ENCODE measurements around the gene ID3. TPM values are rescaled to one million over a fixed set of nuclear protein-coding genes. Genes with fewer than 3 reads are reported as not detected.

The ID3 gene, protein sequence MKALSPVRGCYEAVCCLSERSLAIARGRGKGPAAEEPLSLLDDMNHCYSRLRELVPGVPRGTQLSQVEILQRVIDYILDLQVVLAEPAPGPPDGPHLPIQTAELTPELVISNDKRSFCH
- 13.5 and 21.1 TPM in 2 replicates for total RNA-seq
- polyA plus RNA-seq (2012) = 43.6 TPM

DNA sequence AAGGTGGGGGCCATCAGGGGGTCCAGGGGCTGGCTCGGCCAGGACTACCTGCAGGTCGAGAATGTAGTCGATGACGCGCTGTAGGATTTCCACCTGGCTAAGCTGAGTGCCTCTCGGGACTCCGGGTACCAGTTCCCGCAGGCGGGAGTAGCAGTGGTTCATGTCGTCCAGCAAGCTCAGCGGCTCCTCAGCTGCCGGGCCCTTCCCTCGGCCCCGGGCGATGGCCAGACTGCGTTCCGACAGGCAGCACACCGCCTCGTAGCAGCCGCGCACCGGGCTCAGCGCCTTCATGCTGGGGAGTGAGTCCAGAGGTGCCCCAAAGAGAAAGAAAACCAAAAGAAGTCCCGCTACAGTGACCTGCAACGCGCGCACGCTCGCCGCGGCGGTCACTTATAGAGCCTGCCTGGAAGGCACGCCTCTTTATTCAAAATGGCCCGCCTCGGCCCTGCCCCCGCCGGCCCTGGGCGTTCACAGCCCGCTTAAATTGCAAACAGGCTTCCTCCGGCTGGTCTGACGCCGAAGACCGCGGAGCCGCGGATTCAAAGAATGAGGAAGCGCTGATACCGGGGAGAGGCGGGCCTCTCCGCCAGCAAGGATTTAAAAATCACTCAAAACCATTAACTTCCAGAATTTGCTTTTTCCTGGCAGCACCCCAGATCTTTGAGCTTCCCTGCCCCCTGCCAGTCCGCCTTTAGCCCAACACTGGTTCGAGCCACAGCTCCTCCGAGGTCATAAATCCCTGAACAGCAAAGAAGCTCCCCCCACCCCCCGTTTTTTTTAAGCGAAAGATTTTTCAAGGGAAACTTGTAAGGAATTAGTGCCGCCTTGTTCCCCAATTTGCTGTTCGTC is at the start of gene ID3:
Gene ID3 (minus strand): TSS at position 366 of the 849 bp plus-strand sequence. CDS start 75 bp downstream, at position 291.
- peak; percentile 96 for DNase-seq (ENCODE audit: low read depth)

DNA sequence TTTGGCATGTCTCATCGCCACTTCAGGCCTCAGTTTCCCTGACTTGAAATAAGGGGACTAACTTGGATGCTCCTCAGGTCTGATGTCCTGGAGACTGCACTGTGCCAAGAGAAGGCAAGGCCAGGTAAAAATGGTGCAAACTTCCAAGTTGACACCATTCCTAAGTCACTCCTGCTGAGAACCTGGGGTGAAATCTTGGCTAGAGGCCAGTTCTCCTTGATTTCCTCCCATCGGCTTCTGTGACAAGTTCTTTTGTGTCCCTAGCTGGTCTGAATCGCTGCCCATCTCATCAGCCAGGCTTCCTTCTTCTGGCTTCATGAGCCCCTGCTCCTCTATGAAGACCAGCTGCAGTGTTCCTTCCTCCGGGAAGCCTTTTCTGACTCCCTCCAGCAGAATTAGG is 48.6 kb upstream of the ID3 start:
- DNase-seq (ENCODE audit: low read depth) = no peak

DNA sequence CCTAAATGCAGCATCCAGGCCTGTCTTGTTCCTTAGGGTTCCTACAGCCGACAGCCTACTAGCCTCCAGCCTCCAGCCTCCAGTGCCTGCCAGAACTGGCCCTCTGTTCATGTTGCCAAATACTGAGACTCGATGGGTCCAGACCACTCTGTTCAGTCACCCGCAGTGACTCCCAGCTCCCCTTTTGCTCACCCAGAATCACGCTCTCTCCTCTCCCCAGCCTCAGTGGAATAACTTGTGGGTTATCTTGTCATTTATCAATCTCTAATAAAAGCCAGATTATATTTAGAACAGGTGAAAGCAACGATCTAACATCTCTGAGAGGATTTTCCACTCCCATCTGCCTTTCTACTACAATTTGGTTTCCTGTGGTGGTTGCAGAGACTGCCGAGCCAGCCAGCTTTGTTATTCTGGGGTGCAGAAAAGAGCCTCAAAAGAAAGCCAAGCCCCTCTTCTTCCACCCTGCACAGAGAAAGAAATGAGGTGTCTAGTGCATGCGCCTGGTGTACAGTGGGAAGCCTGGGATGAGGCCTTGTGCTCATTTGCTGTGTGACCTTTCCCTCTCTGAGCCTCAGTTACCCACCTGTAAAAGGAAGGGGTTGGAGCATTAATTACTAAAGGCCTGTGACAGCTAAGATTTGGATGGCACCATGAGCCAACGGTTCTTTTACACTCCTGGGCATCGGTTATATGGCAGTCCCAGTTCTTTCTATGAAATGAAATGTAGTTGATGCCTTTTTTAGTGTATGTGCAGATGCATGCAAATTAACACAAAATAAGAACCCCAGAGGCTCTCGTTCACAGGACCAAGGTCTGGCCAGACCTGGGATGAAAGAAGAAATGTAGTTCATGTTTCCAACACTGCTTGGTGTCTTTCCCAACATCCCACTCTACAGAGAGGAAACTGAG is 42.9 kb upstream of the ID3 start:
- no peak for DNase-seq (ENCODE audit: low read depth)

DNA sequence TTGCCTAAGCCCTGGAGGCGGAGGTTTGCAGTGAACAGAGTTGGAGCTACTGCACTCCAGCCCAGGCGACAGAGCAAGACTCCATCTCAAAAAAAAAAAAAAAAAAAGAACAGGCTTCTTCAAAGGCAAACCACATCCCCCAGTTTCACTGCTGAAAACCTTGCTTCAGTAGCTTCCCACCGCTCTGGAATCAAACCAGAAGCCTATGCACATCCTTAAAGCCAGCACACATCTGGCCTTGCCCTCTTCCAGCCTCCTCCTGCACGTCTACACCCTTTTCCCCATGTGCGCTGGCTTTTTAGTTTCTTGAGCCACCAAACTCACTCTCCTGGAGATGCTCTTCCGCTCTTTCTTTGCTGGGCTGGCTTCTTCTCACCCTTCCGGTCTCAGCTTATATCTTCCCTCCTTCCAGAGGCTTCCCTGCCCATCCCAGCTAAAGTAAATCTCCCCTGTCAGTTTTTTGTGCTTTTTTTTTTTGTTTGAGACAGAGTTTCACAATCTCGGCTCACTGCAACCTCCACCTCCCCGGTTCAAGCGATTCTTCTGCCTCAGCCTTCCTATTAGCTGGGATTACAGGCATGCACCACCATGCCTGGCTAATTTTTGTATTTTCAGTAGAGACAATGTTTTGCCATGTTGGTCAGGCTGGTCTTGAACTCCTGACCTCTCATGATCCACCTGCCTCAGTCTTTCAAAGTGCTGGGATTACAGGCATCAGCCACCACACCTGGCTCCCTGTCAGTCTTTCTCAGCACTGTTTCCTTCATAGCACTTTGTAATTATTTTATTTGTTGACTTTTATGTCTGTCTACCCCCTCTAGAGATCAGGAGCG is 42.0 kb upstream of the ID3 start:
- DNase-seq (ENCODE audit: low read depth) = peak; percentile 34

DNA sequence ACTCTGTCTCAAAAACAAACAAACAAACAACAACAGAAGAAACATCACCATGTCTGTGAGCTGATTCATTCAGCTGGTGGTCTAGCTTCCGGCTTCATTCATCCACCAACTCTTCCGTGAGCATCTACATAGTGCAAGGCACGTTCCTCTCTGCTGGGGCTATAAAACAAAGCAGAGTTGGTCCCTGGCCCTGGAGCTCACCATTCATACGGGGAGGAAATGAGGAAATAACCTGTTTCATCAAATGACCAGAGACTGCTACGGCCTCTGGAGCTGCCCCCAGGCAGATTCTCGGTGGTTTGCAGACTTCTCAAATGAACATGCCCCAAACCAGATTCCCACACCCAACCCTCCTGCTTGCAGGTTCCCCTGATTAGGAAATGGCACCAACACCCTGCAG is 41.0 kb upstream of the ID3 start:
- no peak for DNase-seq (ENCODE audit: low read depth)

DNA sequence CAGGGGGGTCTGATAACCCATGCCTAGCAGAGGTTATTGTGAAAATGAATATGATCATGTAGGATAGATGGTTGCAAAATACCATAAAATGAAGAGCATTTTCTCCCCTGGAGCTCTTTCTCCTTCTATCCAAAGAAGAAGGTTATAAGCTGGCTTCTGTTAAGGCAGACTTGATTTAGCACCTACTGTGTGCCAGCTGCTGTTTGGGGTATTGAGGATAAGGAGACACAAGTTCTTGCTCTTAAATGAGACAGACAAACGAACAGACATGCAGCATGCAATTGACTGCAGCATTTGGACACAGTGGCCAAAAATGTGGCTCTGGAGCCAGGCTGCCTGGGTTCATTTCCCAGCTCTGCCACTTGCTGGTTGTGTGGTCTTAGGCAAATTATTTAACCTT is 39.8 kb upstream of the ID3 start:
- no peak for DNase-seq (ENCODE audit: low read depth)

DNA sequence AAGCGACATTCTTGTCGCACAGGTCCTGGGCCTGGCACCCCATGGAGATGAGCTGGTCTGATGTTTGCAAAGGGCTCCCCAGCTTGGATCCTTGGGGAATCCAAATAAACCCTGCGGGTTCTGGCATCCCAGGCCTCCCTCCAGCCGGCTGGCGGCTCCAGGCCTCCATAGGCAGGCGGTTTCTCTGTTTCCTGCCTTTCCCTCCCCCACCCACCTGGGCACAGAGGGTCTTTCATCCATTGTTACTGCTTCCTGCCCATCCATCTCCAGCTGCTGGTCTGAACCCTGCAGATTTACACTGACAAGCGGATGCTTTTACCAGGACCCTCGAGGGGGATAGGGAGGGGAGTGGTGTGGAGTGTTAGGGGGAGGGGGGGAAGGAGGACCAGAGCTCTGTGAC is 39.1 kb upstream of the ID3 start:
- no peak for DNase-seq (ENCODE audit: low read depth)

DNA sequence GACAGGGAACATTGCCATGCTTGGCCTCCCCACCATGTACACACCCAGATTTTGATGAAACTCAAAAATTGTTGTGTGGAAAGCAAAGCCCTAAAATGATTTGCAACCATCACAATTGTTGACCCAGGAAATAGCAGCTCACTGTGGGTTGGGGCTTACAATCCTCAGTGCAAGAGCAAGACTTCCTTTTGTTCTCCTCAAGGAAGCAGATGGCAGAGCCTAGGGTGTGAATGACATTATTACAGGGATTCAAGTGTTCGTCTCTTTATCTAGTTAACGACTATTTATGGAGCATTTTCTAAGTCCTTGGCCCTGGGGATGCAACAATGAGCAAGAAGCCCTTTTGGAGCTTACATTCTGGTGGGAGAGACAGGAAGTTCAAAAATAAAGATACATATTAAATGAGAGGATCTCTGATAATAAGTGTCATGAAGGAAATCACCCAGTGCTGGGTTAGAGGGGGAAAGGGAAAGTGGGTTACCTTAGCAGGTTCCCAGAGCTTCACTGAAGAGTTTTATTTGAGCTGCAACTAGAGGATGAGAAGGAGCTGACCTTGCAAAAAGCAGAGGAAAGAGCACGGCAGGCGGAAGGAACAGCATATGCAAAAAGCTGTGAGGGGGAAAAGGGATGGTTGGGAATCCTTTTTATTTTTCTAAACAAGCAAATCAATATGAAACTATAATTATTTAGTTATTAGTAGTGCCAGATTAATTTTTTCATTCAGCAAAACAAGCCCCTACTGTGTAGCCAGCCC is 38.5 kb upstream of the ID3 start:
- DNase-seq (ENCODE audit: low read depth) = no peak

DNA sequence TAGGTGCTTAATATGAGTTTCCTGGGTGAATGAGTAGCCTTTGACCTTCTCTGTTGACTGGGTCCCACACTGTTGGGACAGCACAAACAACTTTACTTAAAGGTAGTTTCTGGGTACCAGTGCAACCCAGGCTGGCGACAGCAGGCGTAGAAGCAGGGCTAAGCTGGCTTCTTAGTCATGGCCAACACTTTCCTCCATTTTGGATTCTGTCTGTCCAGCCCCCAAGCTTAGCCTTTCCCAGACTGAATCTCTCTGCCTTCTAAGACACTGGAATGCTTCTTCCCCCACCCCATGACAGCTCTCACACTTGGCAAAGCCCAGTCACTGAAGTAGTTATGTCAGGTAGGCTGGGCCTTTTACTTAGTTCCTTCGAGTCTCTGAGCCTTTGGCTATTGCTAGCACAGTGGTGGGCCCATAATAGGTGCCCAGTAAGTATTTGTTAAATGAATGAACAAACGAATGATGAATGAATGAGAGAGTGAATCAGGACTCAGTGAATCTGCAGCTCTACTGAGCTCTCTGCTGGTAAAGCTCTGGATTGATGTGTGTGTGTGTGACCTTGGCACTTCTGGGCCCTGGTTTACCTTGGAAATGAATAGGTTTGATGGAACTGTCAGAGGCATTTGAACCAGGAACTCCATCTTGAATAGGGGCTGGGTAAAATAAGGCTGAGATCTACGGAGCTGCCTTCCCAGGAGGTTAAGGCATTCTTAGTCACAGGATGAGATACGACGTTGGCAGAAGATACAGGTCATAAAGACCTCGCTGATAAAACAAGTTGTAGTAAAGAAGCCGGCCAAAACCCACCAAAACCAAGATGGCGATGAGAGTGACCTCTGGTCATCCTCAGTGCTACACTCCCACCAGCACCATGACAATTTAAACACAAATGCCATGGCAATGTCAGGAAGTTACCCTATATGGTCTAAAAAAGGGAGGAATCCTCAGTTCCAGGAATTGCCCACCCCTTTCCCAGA is 37.4 kb upstream of the ID3 start:
- DNase-seq (ENCODE audit: low read depth) = no peak

DNA sequence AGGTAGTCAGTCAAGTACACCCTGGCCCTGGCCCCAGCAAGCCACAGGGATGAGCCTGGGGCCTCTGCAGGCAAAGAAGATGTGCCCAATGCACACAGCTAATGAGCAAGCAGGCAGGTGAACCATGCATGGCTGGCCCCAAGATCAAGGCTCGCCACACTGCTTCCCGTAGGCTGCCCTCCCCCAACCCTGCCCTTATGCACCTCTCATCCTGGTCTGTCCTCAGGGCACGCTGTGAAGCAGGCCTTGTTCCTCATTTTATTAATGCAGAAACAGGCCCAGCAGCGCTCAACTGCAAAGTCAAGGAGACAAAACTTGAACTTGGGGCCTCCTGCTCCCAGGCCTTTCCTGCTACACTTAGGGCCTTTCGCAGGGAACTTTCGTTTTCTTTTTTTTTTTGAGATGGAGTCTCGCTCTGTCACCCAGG is 35.6 kb upstream of the ID3 start:
- DNase-seq (ENCODE audit: low read depth) = no peak

DNA sequence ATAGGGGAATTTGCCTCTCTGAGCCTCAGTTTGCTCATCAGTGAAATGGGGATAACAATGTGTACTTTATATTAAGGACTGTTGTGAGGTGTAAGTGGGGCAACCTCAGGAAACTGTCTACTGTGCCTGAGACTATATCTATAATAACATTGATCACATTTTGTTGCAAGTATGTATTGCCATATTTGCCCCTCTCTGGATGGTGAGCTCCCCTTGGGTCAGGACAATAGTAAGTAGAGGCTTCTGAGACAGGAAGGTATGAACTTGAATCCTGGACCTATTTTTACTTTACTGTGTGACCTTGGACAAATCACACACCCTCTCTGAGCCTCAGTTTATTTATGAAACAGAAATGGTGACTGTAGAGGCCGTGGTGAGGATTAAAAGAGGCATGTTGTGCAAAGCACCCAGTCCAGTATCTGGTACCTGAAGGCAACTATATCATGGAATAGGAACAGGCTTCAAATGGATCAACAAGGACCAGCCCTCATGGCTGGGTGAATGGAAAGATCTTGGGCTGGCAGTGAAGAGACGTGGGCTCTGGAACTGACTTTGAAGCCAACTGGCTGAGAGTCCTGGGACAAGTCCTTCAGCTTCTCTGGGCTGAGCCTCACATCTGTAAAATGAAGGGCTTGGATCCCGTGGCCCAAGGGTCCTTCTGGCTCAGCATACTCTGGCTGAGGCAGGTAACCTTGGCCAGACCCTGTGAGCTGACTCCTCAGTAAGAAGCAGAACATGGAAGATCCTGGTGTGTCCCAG is 35.0 kb upstream of the ID3 start:
- DNase-seq (ENCODE audit: low read depth) = no peak

DNA sequence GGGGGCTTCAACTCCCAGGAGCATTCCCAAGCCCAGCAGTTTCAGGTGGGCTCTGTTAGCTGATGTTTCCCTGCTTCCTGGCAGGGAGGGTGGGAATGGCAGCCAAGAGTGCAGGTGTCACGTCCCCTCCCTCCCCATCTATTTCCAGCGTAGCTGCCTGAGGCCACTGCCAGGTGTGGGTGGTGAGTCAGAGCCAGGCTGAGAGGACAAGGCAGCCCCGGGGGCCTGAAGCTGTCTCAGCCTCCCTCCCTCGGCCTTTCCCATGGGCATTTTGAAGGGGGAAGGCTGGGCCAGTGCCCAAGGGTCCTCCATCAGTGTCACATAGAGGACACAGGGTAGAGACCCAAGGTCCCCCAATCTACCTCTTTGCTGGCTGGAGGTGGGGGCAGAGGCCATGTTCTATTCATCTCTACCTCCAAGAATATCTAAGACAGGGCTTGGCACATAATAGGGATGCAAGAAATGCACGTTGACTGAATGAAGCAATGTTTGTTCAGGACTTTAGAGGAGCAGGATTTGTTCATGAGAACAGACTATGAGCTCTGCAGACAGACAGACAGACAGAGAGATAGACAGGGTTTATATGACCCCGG is 34.4 kb upstream of the ID3 start:
- DNase-seq (ENCODE audit: low read depth) = peak; percentile 56

DNA sequence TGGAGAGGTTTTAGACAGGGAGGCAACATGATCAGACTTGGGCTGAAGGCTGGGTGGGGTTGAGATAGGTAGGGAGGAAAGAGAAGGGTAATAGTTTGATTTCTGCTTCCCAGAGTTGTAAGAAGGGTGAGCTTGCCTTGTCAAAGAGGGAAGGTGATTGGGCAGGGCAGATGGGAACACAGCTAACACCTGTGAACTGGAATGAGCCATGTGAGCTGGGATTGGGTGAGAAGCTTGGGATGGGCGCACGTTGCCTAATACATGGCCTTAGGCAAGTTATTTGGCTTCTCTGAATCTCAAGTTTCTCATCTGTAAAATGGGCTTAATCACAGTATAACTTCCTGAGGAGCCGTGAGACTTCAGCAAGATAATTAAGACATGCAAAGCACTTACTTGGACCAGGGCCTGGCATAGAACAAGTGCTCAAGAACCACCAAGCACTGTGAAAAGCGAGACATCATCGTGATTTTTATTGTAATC is 33.8 kb upstream of the ID3 start:
- DNase-seq (ENCODE audit: low read depth) = no peak

DNA sequence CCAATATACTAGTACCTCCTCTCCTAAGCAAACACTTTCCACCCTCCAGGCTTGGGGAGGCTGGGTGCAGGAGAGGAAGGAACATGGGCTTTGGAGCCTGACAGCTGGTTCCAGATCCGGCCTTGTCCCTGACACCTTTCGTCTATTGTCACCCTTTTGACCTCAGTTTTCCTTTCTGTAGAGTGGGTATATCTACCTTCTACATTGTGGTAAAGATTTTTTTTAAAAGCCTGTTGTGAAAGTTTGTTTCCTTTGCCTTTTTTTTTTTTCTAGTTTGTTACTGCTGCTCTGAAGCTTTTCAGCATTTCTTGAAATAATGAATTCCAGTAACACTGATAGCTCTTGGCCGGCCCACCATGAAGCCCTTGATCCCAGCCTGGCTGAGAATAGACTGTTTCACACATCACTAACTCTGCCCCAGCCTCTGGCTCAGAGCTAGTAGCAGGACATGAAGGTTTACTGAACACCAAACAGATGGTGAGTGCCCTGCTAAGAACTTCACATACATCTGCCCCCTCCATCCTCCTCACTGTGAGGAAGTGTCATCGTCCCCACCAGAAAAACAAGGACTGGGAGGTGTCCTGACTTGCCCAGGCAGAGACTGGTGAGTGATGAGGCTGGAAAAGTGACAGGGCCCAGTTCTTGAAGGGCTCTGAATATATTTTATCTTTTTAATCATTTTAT is 33.0 kb upstream of the ID3 start:
- peak; percentile 26 for DNase-seq (ENCODE audit: low read depth)

DNA sequence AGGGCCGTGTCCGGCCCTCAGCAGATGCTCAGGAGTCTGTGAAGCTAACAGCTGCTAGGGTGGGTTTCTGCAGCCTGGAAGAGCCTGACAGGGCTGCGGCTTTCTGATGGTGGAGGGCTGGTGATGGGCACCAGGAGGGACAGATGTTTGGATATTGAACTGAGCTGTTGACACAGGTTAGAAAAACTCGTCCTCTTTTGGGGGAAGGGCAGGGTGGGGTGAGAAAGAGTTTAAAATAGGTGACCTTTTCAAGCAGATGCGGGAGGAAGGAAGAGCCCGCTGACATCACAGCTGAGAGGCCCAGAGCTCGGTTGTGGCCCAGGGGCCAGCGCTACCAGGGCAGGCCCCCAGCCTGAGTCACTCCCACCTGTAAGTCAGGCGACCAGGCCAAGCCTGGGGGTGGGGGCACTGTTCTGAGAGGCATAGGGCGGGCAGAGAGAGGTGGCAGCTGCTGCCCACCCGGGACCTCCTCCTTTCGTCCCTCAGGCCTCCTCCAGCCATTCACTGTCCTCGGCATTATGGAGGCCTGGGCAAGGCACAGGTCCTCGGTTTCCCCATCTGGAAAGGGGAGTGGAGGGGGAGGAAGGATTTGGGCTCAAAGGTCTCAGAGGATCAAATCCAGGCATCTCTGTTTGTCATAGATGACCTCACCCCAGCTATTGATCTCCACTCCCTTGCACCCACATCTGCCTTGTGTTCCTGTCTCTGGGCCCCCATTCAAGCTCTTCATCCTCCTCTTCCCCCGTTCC is 32.3 kb upstream of the ID3 start:
- no peak for DNase-seq (ENCODE audit: low read depth)

DNA sequence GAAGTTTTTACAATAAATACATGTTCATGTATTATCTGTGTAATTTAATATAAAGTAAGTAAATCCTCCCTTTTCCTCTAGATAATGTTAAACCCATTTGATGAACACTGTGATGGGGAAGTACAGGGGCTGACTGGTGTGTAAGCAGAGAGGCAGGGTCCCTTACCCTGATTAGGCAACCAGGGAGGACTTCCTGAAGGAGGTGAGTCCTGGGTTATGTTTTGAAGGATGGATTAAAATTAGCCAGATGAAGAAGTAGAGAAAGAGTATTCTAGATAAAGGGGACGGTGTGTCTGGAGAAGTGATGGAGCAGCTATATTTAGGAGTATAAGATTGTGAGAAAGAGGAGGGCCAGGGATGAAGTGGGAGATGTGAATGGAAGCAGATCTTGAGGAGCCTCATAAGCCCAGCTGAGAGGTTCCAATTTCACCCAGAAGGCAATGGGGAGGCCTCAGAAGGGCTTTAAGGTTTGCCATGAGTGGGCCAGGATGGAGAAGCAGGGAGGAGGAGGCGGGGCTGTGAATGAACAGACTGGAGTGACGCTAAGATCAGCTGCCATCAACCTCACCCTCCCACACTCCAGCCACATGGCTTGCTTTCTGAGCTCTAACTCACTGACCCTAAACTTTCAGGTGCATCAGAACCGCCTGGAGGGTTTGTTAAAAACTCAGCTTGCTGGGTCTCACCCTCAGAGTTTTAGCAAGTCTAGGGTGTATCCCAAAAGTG is 30.9 kb upstream of the ID3 start:
- DNase-seq (ENCODE audit: low read depth) = no peak
